H1 (cell line): Measurements from ENCODE around the gene WDR59. TPM values are rescaled to one million over a fixed set of nuclear protein-coding genes. Genes with fewer than 3 reads are reported as not detected.

Source experiments
- GABPA ChIP-seq: IDR thresholded peaks from 2 replicates; pipeline ENCODE4 v1.6.1; 2011; ENCODE audit warnings: mild to moderate bottlenecking, low read length, moderate library complexity, borderline replicate concordance; ENCODE audit not compliant: insufficient read depth
- KDM4A ChIP-seq: IDR thresholded peaks from one replicate; pipeline ENCODE4 v1.7.1; 2012; ENCODE audit warnings: low read depth, mild to moderate bottlenecking, moderate library complexity, low read length, inconsistent platforms; ENCODE audit not compliant: severe bottlenecking
- MAX ChIP-seq: IDR thresholded peaks from 2 replicates; pipeline ENCODE4 v1.6.1; 2012; ENCODE audit warnings: inconsistent platforms
- RAD21 ChIP-seq, 2 experiments: IDR thresholded peaks in 1 of 2; conservative IDR thresholded peaks in 1 of 2; 2 replicates each; pipeline ENCODE4 v1.6.1; 2011; ENCODE audit warnings: low read depth in 2 of 2, low read length in 2 of 2, improper control_type of control experiment in 1 of 2, inconsistent platforms in 1 of 2, mild to moderate bottlenecking in 1 of 2, moderate library complexity in 1 of 2
- polyA plus RNA-seq, 7 experiments: library from polyadenylated mRNA; depleted of rRNA in 3 of 7; stranded (reverse) in 5 of 7; unstranded in 2 of 7; fragments of >200 nt in 5 of 7; fragments of 200-250 nt in 2 of 7; gene quantifications; 1 replicate in 5 of 7; 2 replicates in 1 of 7; 4 replicates in 1 of 7; pipeline versions ENCODE4 v1.2.1 to v1.2.3, GENCODE V29; 2011 to 2013; ENCODE audit warnings: missing spikeins in 2 of 7, mixed read lengths in 2 of 7
- total RNA-seq: library from RNA; stranded (reverse); fragmentation: NEBNext Ultra II Directional; extraction: Animal tissue kit (Norgen Biotek cat#: 25700); gene quantifications from 2 replicates; pipeline ENCODE4 v1.2.1, GENCODE V29; 2021

WDR59 gene
- total and polyA plus RNA-seq, 2 of the 8 experiments (the other 6 are each of a cell fraction or from before 2014, with no cell fraction given) = 84.2 to 124 TPM

- no peak for TF ChIP-seq GABPA
- no peak for TF ChIP-seq MAX
- no peak for TF ChIP-seq RAD21 (IDR thresholded peaks at IDR 0.05 in 1 of 2, conservative IDR thresholded peaks at IDR 0.05 in 1 of 2; ENCODE audit: low read depth in 2 of 2, low read length in 2 of 2)
- TF ChIP-seq KDM4A = no peak
These were observed 80.8 kb downstream of the WDR59 start (continued) for GRCh38 chr16:74903901-74904678.
